ENCODE results near the gene SLCO2A1.

SLCO2A1 gene

GRCh38 chr3:133977568-133977967 lies 52.2 kb downstream of the SLCO2A1 start:
- TF ChIP-seq, protein P1, sequence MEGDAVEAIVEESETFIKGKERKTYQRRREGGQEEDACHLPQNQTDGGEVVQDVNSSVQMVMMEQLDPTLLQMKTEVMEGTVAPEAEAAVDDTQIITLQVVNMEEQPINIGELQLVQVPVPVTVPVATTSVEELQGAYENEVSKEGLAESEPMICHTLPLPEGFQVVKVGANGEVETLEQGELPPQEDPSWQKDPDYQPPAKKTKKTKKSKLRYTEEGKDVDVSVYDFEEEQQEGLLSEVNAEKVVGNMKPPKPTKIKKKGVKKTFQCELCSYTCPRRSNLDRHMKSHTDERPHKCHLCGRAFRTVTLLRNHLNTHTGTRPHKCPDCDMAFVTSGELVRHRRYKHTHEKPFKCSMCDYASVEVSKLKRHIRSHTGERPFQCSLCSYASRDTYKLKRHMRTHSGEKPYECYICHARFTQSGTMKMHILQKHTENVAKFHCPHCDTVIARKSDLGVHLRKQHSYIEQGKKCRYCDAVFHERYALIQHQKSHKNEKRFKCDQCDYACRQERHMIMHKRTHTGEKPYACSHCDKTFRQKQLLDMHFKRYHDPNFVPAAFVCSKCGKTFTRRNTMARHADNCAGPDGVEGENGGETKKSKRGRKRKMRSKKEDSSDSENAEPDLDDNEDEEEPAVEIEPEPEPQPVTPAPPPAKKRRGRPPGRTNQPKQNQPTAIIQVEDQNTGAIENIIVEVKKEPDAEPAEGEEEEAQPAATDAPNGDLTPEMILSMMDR (IDR thresholded peaks at IDR 0.05; ENCODE audit: insufficient read depth, low read depth, low read length, missing control alignments): no peak
- no peak overlapping the region for H3K4me3 ChIP-seq (ENCODE audit: low read depth, low read length)
- DNase-seq (ENCODE audit: low read depth): no peak

GRCh38 chr3:133973249-133973980 lies 56.3 kb downstream of the SLCO2A1 start:
- no peak overlapping the region for H3K4me3 ChIP-seq (ENCODE audit: low read depth, low read length)
- no peak for DNase-seq (ENCODE audit: low read depth)
- TF ChIP-seq, protein P1 (IDR thresholded peaks at IDR 0.05; ENCODE audit: insufficient read depth, low read depth, low read length, missing control alignments): no peak

DNA sequence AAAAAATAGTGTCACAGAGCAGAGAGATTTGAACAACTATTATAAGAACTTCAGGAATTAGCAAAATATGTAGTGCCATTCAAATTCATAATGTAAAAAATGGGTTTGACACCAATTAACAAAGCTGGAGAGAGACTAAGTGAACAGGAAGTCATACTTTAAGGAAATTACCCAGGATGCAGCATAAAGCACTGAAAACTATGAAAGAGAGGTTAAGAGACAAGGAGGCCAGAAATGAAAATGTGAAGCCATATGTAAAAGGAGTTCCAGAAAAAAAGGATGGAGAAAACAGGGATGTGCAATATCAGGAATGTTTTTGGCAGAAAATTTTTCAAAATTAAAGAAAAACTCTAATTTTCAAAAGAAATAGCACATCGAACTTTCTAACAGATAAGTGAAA lies 57.6 kb downstream of the SLCO2A1 start:
- no peak overlapping the region for H3K4me3 ChIP-seq (ENCODE audit: low read depth, low read length)
- TF ChIP-seq, protein P1 (IDR thresholded peaks at IDR 0.05; ENCODE audit: insufficient read depth, low read depth, low read length, missing control alignments): no peak
- no peak for DNase-seq (ENCODE audit: low read depth)

DNA sequence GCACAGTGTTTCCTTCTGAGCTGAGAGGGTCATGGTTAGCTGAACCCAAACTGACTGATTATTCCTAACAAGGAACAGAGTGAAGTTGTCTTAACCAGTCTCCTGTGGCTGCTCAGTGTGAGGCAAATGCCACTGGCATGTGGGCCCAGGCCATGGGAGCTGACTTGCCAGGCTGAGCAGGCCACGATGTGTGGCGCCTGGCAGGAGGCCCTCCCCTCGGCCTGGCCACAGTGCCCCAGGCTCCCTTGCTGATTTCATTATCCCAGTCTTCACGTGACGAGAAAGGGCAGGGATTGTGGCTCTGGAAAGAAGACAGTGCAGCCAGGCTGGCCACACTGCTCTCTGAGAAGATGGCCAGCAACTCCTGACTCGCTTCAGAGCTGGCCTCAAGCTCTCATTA lies 58.8 kb downstream of the SLCO2A1 start:
- TF ChIP-seq, protein P1 (IDR thresholded peaks at IDR 0.05; ENCODE audit: insufficient read depth, low read depth, low read length, missing control alignments): no peak
- H3K4me3 ChIP-seq (ENCODE audit: low read depth, low read length): no peak overlapping the region
- no peak for DNase-seq (ENCODE audit: low read depth)

GRCh38 chr3:133970339-133970738 lies 59.4 kb downstream of the SLCO2A1 start:
- DNase-seq (ENCODE audit: low read depth): no peak
- TF ChIP-seq, protein P1 (IDR thresholded peaks at IDR 0.05; ENCODE audit: insufficient read depth, low read depth, low read length, missing control alignments): no peak
- H3K4me3 ChIP-seq (ENCODE audit: low read depth, low read length): no peak overlapping the region

DNA sequence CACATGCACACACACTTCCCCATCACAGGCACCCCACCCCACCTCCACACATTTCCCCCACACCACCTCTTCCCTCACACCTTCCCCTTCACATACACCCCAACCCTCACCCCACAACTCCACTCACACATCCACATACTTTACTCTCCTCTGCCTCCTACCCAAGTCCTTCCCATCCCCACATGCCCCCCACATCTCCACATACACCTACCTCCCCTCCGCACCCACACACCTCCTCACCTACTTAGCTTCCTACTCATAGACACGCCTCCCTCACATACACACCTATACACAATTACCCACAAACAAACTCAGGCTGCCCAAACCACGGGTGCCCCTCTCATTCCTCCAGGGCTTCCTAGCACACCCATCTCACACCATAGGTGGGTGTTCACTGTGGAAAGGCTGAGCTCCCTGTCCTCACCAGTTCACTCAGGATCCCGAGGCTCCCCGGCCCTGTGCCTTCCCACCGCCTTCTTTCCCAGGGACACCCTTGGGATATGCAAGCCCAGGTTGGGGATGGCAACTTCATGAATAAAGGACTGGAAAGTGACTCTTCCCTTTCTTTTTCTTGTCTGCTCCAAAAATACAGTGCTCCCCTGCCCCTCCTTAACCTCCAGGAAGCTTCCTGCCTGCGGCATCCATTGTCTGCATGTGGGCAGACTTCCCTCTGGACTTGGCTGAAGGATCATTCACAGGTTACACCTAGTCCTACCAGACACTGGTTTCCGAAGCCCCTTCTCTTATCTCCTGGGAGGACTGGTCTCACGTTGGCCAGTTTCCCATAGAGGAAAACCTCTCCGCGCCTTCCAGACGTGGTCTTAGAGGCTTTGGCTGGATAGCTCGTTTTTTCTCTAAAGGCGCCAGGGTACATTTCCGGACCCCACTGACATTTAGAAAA lies 61.5 kb downstream of the SLCO2A1 start:
- TF ChIP-seq, protein P1 (IDR thresholded peaks at IDR 0.05; ENCODE audit: insufficient read depth, low read depth, low read length, missing control alignments): no peak
- no peak overlapping the region for H3K4me3 ChIP-seq (ENCODE audit: low read depth, low read length)

More for the DNA sequence above, 61.5 kb downstream of the SLCO2A1 start:
- no peak for DNase-seq (ENCODE audit: low read depth)
